Kidney epithelial cell (primary cell): ENCODE results near the gene ZNF277. TPM values are rescaled to one million over a fixed set of nuclear protein-coding genes. Genes with fewer than 3 reads are reported as not detected.

Experiments used
- DNase-seq: peaks from one replicate; pipeline ENCODE4 v3.0.0-alpha.2; 2010; ENCODE audit warnings: low read depth
- H3K27me3 ChIP-seq: 2 replicates; pipeline ENCODE4 v1.6.0; 2011; ENCODE audit warnings: low read length; ENCODE audit not compliant: control insufficient read depth, insufficient read depth
- H3K36me3 ChIP-seq: 2 replicates; pipeline ENCODE4 v1.5.1; 2011; ENCODE audit warnings: low read length; ENCODE audit not compliant: control insufficient read depth, insufficient read depth
- H3K4me3 ChIP-seq: 2 replicates; pipeline ENCODE4 v1.5.1; 2011; ENCODE audit warnings: low read depth, mild to moderate bottlenecking, control low read depth, low read length
- total RNA-seq: library from RNA; depleted of rRNA; stranded (reverse); fragments of >200 nt; gene quantifications from 2 replicates; pipeline ENCODE4 v1.2.3, GENCODE V29; 2015
- TF ChIP-seq, protein P1 (sequence below): IDR thresholded peaks from 2 replicates; pipeline ENCODE4 v1.5.1; 2011; ENCODE audit warnings: mild to moderate bottlenecking, moderate library complexity, low read length, control low read depth, inconsistent platforms; ENCODE audit not compliant: insufficient read depth, poor library complexity, severe bottlenecking

ZNF277 gene
- total RNA-seq, 1 donor from 2014 or later = 34.6 TPM

DNA sequence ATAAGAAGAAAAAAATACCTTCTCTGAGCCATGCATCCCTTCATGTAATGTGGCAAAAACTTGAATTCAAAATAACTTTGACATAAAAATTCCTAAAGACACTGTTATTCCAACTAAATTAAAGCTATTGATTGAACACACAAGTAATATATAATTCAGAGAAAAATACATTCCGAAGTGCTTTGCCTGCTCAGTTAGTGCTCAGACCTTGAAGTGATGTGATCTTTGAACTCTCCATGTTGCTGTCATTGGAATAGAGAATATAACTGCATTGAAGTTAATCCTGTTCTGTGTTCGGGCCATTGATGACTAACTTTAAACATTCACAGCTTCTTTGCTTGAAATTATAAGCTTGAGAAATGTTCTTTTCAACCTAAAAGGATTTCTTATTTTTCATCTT lies 129.8 kb downstream of the ZNF277 start:
- H3K27me3 ChIP-seq = no peaks in the 10 kb centered on the region
- TF ChIP-seq, protein P1, sequence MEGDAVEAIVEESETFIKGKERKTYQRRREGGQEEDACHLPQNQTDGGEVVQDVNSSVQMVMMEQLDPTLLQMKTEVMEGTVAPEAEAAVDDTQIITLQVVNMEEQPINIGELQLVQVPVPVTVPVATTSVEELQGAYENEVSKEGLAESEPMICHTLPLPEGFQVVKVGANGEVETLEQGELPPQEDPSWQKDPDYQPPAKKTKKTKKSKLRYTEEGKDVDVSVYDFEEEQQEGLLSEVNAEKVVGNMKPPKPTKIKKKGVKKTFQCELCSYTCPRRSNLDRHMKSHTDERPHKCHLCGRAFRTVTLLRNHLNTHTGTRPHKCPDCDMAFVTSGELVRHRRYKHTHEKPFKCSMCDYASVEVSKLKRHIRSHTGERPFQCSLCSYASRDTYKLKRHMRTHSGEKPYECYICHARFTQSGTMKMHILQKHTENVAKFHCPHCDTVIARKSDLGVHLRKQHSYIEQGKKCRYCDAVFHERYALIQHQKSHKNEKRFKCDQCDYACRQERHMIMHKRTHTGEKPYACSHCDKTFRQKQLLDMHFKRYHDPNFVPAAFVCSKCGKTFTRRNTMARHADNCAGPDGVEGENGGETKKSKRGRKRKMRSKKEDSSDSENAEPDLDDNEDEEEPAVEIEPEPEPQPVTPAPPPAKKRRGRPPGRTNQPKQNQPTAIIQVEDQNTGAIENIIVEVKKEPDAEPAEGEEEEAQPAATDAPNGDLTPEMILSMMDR = no peak
- DNase-seq = no peak
- H3K4me3 ChIP-seq = no peak overlapping the region
- no peaks in the 10 kb centered on the region for H3K36me3 ChIP-seq

DNA sequence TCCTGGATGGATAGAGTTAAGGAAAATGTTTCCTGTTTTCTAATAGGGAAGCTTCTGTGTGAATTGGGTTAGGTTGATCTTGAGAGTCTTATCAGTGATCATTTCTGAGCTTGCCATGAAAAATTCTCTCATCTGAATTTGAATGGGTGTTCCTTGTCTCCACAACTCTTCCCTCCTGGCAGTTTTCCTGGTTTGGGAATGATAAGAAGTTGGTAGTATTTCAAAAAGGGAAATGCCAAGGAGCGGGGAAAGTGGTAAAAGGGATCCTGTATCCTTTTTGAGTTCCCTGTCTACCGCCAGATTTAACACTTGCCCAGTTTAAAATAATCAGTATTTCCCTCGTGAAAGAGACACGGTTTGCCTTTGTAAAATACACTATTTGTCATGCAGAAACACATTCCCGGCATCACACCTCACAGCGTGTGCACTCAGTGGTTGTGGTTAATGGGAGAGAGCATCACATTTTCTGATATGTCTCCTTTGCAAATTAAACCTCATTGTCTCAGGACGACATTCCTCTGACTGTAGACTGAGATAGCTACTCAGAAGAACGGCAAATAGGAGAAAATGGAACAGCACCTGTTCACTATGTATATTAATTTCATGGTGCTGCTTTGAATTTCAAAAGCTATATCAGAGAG lies 130.6 kb downstream of the ZNF277 start:
- H3K27me3 ChIP-seq = no peaks in the 10 kb centered on the region
- TF ChIP-seq, protein P1 = no peak
- no peaks in the 10 kb centered on the region for H3K36me3 ChIP-seq
- no peak overlapping the region for H3K4me3 ChIP-seq
- DNase-seq = no peak

DNA sequence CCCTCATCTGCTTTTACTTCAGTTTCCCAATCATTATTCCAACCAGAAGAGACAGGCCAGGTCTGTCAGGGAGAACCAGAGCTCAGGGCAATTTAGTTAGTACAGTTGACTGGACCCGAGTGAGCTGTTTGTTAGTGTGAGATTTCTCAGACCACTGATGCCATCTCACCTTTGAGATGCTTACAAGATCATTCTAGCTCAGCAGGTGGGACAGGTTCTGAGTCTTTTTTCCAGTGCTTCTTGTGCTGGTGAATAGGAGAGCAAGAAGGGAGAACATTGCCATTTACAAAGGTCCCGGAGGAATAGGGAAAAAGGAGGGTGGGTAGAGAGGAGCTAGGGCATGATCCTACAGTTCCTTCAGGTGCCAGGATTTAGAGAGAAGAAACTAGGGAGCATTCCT lies 131.4 kb downstream of the ZNF277 start:
- no peaks in the 10 kb centered on the region for H3K36me3 ChIP-seq
- no peak for DNase-seq
- H3K27me3 ChIP-seq = no peaks in the 10 kb centered on the region
- TF ChIP-seq, protein P1 = no peak
- H3K4me3 ChIP-seq = no peak overlapping the region

DNA sequence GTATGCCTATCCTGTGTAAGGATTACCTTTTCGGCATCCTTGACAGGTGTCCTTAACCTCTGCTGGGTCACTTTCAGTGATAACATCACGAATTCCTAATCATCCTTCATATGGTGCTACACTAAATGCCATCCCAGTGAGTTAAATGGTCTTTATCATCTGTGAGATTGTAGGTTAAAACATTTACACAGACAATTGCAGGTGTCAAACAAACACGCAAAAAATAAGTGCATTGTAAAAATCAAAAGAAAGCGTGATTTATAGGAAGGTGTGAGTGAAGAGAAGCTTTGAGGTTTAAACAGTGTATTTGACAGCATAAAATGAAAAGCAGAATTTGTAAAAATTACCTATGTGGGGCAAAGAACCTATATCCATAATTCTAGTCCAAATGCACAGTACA lies 132.3 kb downstream of the ZNF277 start:
- peaks cover 2% of the 10 kb centered on the region for H3K36me3 ChIP-seq
- H3K4me3 ChIP-seq = no peak overlapping the region
- no peak for DNase-seq
- TF ChIP-seq, protein P1 = no peak
- H3K27me3 ChIP-seq = no peaks in the 10 kb centered on the region

DNA sequence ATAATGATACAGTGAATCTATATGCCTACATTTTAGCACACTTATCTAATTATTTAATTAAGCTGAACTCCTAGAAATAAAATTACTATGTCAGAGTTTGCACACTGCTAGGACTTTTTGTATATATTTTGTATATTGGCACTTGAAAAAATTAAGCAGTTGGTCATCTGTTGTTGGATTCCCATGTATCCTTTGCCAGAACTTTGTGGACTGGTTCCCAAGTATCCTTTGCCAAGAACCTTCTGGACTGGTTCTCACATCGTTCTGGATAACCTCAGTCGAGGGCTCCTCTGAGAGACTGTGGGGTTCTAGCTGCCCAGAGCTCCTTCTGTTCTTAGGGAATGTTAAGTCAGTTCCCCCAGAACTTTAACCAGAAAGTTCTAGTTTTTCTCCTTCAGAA lies 135.0 kb downstream of the ZNF277 start:
- TF ChIP-seq, protein P1 = no peak
- H3K27me3 ChIP-seq = no peaks in the 10 kb centered on the region
- DNase-seq = no peak
- H3K4me3 ChIP-seq = no peak overlapping the region
- peaks cover 2% of the 10 kb centered on the region for H3K36me3 ChIP-seq
